Activated B cell treated with CpG ODN at 0.5 μM for 24 hours (primary cell): ENCODE results near the gene SEC61A1. TPM values are rescaled to one million over a fixed set of nuclear protein-coding genes. Genes with fewer than 3 reads are reported as not detected.

Experiments used
- ATAC-seq: fragments of 200-7000 bp; cut with Tn5 transposase; one replicate; pipeline ENCODE4 v1.10.0; 2021; ENCODE audit warnings: low read depth, mild to moderate bottlenecking, moderate library complexity
- CTCF ChIA-PET: fragments of 350-600 bp; sonication (Branson Sonifier 250); formaldehyde crosslinking; loops from one replicate; lab custom pipeline; 2021; ENCODE audit warnings: antibody characterized with exemption; lab: Charles Lee
- POLR2A ChIA-PET: fragments of 350-600 bp; sonication (Branson Sonifier 250); formaldehyde crosslinking; loops from one replicate; lab custom pipeline; 2021; ENCODE audit warnings: antibody characterized with exemption; lab: Charles Lee
- DNase-seq: peaks from one replicate; pipeline ENCODE4 v3.0.0; 2022
- H3K27ac Mint-ChIP-seq: one replicate; pipeline ENCODE4 v1.8.0; 2020; ENCODE audit warnings: mixed read lengths
- H3K27me3 Mint-ChIP-seq: one replicate; pipeline ENCODE4 v1.8.0; 2021; ENCODE audit warnings: mixed read lengths
- H3K36me3 Mint-ChIP-seq: one replicate; pipeline ENCODE4 v1.8.0; 2021; ENCODE audit warnings: low read depth, mixed read lengths
- H3K4me1 Mint-ChIP-seq: one replicate; pipeline ENCODE4 v1.8.0; 2021; ENCODE audit warnings: mixed read lengths
- H3K4me3 Mint-ChIP-seq: one replicate; pipeline ENCODE4 v1.8.0; 2020; ENCODE audit warnings: mild to moderate bottlenecking, mixed read lengths
- H3K9me3 Mint-ChIP-seq: one replicate; pipeline ENCODE4 v1.8.0; 2020; ENCODE audit warnings: mixed read lengths
- intact Hi-C: fragments of 100-400 bp; cut with micrococcal nuclease; formaldehyde crosslinking; loops from one replicate; pipeline ENCODE4 v1.15.1; 2024
- total RNA-seq: library from RNA; stranded (reverse); gene quantifications from 2 replicates; pipeline ENCODE4 v1.2.3, GENCODE V29; 2022
- TF ChIP-seq, protein P1 (sequence below): fragments of 200-600 bp; IDR thresholded peaks from one replicate; pipeline ENCODE4 v1.8.0; 2022; ENCODE audit warnings: antibody characterized with exemption, mild to moderate bottlenecking

The SEC61A1 gene
- total RNA-seq, 1 donor from 2014 or later: 84.0 TPM

DNA sequence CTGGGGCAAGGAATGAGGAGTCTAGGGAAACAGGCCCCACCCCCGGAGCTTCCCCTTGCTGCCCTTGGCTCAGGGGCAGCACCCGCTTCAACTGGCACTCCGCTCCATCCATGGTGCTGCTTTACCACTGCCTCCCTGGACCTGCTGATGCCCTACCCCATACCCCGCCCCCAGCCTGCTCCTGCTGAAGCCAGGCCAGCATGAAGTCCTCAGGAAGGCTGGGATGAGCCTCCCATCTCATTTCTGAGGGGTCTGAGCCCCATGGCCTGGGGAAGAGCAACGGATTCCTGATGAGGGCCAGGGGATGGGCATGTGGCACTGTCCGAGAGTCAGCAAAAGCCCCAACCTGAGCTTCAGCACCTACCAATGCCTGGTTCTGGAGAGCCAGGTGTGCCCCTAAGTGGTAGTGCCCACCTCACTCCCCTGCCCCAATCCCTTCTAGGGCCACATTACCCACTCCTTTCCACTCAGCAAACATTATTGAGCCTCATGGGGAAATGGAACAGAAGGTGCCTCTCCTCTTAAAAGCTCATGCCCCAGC is 21.0 kb downstream of the SEC61A1 start:
- Mint-ChIP-seq H3K9me3 (no peaks in the 10 kb centered on the region), H3K4me3 (no peak overlapping the region), H3K27ac (no peak overlapping the region), H3K4me1 (peaks cover 13% of the 10 kb centered on the region), H3K36me3 (peaks cover 34% of the 10 kb centered on the region), H3K27me3 (no peaks in the 10 kb centered on the region)
- CTCF ChIA-PET: interaction anchor here (1.3 to 1.5 kb wide), 2 partner anchors 17 to 60 kb away, joined by 4 to 7 read pairs; no protein-coding TSS in a partner anchor
- no peak for ATAC-seq
- intact Hi-C loops: no loop called here
- TF ChIP-seq, protein P1, sequence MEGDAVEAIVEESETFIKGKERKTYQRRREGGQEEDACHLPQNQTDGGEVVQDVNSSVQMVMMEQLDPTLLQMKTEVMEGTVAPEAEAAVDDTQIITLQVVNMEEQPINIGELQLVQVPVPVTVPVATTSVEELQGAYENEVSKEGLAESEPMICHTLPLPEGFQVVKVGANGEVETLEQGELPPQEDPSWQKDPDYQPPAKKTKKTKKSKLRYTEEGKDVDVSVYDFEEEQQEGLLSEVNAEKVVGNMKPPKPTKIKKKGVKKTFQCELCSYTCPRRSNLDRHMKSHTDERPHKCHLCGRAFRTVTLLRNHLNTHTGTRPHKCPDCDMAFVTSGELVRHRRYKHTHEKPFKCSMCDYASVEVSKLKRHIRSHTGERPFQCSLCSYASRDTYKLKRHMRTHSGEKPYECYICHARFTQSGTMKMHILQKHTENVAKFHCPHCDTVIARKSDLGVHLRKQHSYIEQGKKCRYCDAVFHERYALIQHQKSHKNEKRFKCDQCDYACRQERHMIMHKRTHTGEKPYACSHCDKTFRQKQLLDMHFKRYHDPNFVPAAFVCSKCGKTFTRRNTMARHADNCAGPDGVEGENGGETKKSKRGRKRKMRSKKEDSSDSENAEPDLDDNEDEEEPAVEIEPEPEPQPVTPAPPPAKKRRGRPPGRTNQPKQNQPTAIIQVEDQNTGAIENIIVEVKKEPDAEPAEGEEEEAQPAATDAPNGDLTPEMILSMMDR: no peak
- POLR2A ChIA-PET: interaction anchor here (0.5 to 0.7 kb wide), 2 partner anchors 80 to 1999 kb away, joined by 3 read pairs; partner anchors contain the start of gene EEFSEC
- no peak for DNase-seq

DNA sequence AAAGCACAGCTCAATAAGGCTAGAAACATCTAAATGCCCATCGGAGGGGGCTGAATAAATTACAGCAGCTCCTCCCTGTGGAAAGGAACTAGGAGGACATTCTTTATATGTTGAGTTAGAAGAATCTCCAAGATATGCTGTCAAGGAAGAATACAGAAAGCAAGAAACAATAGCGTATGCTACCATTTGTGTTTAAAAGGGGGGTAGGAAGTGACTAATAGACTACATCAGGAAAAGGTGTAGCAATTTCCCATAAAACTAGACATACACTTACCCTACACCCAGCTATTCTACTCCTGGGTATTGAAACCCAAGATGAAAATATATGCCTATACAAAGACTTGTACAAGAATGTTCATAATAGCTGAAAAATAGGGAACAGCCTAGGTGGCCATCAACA is 21.6 kb downstream of the SEC61A1 start:
- intact Hi-C loops: no loop called here
- peaks cover 30% of the 10 kb centered on the region for H3K36me3 Mint-ChIP-seq
- no peak overlapping the region for H3K4me3 Mint-ChIP-seq
- ChIA-PET CTCF (interaction anchor here (1.3 to 1.5 kb wide), 2 partner anchors 18 to 60 kb away, joined by 4 to 7 read pairs; no protein-coding TSS in a partner anchor), POLR2A (interaction anchor here (0.5 to 0.7 kb wide), 5 partner anchors 22 to 1999 kb away, joined by 3 to 4 read pairs (median 3); partner anchors contain the start of genes EEFSEC and ZXDC)
- no peak overlapping the region for H3K27ac Mint-ChIP-seq
- peaks cover 13% of the 10 kb centered on the region for H3K4me1 Mint-ChIP-seq
- ATAC-seq (no peak), DNase-seq (no peak)
- TF ChIP-seq, protein P1: no peak
- no peaks in the 10 kb centered on the region for H3K27me3 Mint-ChIP-seq
- no peaks in the 10 kb centered on the region for H3K9me3 Mint-ChIP-seq

GRCh38 chr3:128074851-128075521 is 22.7 kb downstream of the SEC61A1 start:
- DNase-seq: no peak
- intact Hi-C loops: loop anchor here (1.0 to 5.0 kb wide), 5 partner anchors 23 to 1093 kb away; partner anchors contain the start of genes PLXNA1 and SEC61A1
- H3K9me3 Mint-ChIP-seq: no peaks in the 10 kb centered on the region
- TF ChIP-seq, protein P1: no peak
- H3K27me3 Mint-ChIP-seq: no peaks in the 10 kb centered on the region
- peaks cover 31% of the 10 kb centered on the region for H3K36me3 Mint-ChIP-seq
- no peak overlapping the region for H3K27ac Mint-ChIP-seq
- peak overlapping the region; percentile 79 for H3K4me3 Mint-ChIP-seq
- CTCF ChIA-PET: interaction anchor here (1.2 kb wide), 1 partner anchor 49 kb away, joined by 5 read pairs; the partner anchor contains the start of gene RUVBL1
- ATAC-seq: no peak
- POLR2A ChIA-PET: interaction anchor here (1.4 kb wide), 1 partner anchor 49 kb away, joined by 7 read pairs; the partner anchor contains the start of gene RUVBL1
- peaks cover 13% of the 10 kb centered on the region for H3K4me1 Mint-ChIP-seq

DNA sequence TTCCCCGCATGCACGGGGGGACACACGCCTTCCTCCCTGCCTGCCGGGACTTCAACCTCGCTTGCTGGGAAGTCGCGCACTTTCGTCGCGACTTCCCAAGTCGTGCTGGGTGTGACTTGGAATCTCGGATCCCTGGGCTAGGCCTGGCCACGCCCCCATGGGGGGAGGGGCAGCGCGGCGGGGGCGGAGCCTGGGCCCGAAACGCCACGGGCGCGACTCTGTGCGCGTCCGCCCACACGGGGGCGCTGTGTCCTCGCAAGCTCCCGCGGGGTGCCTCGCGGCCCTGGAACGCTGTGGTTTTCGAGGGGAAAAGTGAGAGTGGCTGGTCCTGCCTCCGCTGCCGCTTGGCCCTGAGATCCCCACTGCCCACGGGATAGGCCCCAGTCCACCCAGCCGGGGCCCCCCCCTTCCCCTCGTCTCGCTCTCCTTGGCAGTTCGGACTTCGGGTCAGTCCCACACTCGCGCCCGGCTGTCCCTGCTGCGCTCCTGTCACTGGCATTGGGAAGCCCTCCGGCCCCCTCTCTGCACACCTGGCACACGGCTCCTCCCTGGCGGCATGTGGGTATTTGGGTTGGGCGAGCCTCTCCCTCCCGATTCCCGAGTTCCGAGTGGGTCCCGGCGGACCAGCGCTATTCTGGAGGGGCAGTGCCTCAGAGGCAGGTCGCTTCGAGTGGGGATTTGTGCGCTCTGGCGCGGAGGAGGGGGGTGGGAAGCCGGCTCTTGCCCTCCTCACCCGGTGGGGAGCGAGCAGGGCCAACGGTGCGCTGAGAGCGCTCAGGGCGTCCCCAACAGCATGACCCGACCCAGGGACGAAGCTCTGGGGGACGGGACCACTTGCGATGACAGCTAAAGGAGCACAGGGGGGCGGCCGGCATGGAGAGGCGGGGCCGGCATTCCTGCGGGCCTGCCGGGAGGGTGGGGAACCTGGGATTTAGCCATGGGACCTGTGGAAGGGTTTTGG is 23.6 kb downstream of the SEC61A1 start:
- CTCF ChIA-PET: interaction anchor here (1.2 to 2.1 kb wide), 3 partner anchors 19 to 58 kb away, joined by 4 to 7 read pairs (median 5); partner anchors contain the start of gene RUVBL1
- peaks cover 13% of the 10 kb centered on the region for H3K4me1 Mint-ChIP-seq
- DNase-seq (peak; percentile 93), ATAC-seq (peak; percentile 88)
- peak overlapping the region; percentile 79 for H3K4me3 Mint-ChIP-seq
- H3K27me3 Mint-ChIP-seq: no peaks in the 10 kb centered on the region
- TF ChIP-seq, protein P1: peak; percentile 48
- intact Hi-C loops: loop anchor here (1.0 to 5.0 kb wide), 6 partner anchors 24 to 1094 kb away; partner anchors contain the start of genes EEFSEC, PLXNA1 and SEC61A1
- no peaks in the 10 kb centered on the region for H3K9me3 Mint-ChIP-seq
- POLR2A ChIA-PET: interaction anchor here (1.4 kb wide), 1 partner anchor 48 kb away, joined by 7 read pairs; the partner anchor contains the start of gene RUVBL1
- H3K27ac Mint-ChIP-seq: no peak overlapping the region
- H3K36me3 Mint-ChIP-seq: peaks cover 31% of the 10 kb centered on the region
